ENCODE data around the gene SLCO2A1. TPM values are rescaled to one million over a fixed set of nuclear protein-coding genes. Genes with fewer than 3 reads are reported as not detected.

SLCO2A1 gene
- total RNA-seq, 4 donors from 2014 or later, result 3.3 to 18.9 (median 6.0) TPM

GRCh38 chr3:133887074-133887802 lies 142.5 kb downstream of the SLCO2A1 start:
- Histone ChIP-seq H3K4me3 (no peak overlapping the region), H3K4me1 (no peaks in the 10 kb centered on the region), H3K27me3 (no peaks in the 10 kb centered on the region), H3K27ac (no peak overlapping the region), H3K9me3 (no peaks in the 10 kb centered on the region), H3K36me3 (no peaks in the 10 kb centered on the region)
- WGBS, 2 donors, result 80 to 89% methylated on average over 3 of the region's 4 CpGs
- intact Hi-C loops (cut with DNase I), result no loop called here
- no peak for DNase-seq
- TF ChIP-seq POLR2A (IDR thresholded peaks at IDR 0.05), result no peak
- TF ChIP-seq, protein P1, sequence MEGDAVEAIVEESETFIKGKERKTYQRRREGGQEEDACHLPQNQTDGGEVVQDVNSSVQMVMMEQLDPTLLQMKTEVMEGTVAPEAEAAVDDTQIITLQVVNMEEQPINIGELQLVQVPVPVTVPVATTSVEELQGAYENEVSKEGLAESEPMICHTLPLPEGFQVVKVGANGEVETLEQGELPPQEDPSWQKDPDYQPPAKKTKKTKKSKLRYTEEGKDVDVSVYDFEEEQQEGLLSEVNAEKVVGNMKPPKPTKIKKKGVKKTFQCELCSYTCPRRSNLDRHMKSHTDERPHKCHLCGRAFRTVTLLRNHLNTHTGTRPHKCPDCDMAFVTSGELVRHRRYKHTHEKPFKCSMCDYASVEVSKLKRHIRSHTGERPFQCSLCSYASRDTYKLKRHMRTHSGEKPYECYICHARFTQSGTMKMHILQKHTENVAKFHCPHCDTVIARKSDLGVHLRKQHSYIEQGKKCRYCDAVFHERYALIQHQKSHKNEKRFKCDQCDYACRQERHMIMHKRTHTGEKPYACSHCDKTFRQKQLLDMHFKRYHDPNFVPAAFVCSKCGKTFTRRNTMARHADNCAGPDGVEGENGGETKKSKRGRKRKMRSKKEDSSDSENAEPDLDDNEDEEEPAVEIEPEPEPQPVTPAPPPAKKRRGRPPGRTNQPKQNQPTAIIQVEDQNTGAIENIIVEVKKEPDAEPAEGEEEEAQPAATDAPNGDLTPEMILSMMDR (IDR thresholded peaks at IDR 0.05), result no peak

DNA sequence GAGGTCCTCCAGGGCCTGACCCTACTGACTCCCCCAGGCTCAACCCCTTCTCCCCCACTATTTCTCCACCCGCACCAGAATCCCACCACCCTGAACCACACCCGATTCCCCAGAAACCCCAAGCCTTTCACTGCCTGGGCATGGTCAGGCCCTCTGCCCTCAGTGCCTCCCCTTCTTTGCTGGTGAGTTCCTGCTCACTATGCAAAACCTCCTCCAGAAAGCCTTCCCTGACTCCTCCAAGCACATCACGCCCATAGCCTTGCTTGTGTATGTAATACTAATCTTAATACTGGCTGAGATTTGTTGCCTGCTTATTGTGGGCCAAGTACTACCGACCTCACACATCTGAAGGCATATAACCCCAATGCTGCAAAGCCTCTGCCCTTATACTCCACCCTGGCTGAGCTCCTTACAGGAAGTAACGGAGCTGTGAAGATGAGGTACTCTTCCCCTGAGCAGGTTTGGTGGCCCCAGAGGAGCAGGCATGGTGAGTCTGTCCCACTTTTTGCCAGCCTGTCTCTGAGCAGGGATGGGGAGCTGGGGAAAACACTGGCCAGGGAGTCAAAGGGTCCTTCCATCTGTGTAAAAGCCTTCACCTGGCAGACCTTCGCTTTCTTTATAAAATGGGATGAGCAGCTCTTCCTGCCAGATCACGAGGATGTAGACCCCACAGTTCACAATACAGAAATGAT lies 143.5 kb downstream of the SLCO2A1 start:
- no peak overlapping the region for H3K4me3 ChIP-seq
- no peaks in the 10 kb centered on the region for H3K9me3 ChIP-seq
- DNase-seq, result no peak
- no peaks in the 10 kb centered on the region for H3K36me3 ChIP-seq
- intact Hi-C loops (cut with DNase I), result no loop called here
- 80 to 85% methylated on average over 6 to 7 of the region's 7 CpGs for WGBS, 2 donors
- TF ChIP-seq, protein P1 (IDR thresholded peaks at IDR 0.05), result no peak
- no peak for TF ChIP-seq POLR2A (IDR thresholded peaks at IDR 0.05)
- H3K4me1 ChIP-seq, result no peaks in the 10 kb centered on the region
- H3K27me3 ChIP-seq, result no peaks in the 10 kb centered on the region
- H3K27ac ChIP-seq, result no peak overlapping the region

DNA sequence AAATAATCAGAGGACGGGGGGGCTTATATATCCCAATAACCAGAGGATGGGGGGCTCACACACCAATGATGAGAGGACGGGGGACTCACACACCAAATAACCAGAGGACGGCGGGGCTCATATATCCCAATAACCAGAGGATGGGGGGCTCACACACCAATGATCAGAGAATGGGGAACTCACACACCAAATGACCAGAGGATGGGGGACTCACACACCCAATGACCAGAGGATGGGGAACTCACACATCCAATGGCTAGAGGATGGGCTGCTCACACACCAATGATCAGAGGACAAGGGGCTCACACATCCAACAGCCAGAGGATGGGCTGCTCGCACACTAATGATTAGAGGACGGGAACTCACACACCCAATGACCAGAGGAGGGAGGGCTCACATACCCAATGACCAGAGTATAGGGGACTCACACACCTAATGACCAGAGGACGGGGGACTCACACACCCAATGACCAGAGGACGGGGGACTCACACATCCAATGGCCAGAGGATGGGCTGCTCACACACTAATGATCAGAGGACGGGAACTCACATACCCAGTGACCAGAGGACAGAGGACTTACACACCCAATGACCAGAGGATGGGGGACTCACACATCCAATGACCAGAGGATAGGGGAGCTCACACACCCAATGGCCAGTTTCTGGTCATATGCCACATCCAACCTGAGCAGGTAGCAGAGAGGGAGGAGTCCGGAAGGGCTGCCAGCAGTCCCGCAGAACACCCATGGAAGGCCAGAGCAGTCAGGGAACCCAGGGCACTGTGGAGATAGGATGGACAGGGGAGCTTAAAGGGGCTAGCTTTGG lies 144.6 kb downstream of the SLCO2A1 start:
- Histone ChIP-seq H3K36me3 (no peaks in the 10 kb centered on the region), H3K4me1 (no peaks in the 10 kb centered on the region), H3K27ac (no peak overlapping the region), H3K9me3 (no peaks in the 10 kb centered on the region), H3K4me3 (no peak overlapping the region), H3K27me3 (no peaks in the 10 kb centered on the region)
- TF ChIP-seq POLR2A (IDR thresholded peaks at IDR 0.05), result no peak
- TF ChIP-seq, protein P1 (IDR thresholded peaks at IDR 0.05), result no peak
- intact Hi-C loops (cut with DNase I), result no loop called here
- 77 to 83% methylated on average over 8 to 10 of the region's 11 CpGs for WGBS, 2 donors
- DNase-seq, result no peak

DNA sequence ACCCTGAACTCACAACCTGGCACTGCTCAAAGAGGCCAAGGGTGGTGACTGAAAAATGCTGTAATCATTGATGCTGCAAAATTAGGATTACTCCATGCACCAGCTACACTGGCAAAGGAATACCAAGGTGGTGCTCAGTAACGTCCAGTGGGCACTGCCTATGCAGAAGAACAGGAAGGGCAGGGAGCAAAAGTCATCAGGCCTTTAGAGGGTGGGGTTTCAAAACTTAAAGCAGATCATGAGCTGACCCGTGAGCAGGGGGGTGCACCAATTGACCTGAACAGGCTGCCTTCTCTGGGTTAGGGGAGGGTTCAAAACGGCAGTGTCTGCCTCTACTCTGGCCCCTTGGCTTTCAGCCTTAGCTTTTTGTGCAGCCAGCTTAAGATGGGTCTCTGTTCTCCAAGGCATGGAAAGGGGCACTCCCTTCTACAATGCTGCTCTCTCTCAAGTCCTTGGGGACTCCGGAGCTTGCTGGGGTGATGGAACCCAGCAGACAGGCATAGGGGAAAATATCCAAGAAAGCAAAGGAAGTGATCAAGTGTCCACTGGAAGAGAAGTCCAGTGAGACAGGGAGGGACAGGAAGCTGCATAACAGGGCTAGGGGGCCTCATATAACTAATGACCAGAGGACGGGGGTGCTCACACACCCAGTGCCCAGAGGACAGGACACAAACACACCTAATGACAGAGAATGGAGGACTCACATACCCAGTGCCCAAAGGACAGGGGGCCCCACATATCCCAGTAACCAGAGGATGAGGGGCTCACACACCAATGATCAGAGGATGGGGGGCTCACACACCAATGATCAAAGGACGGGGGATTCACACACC lies 145.5 kb downstream of the SLCO2A1 start:
- H3K4me3 ChIP-seq, result no peak overlapping the region
- DNase-seq, result no peak
- H3K4me1 ChIP-seq, result no peaks in the 10 kb centered on the region
- H3K36me3 ChIP-seq, result no peaks in the 10 kb centered on the region
- H3K27me3 ChIP-seq, result no peaks in the 10 kb centered on the region
- TF ChIP-seq POLR2A (IDR thresholded peaks at IDR 0.05), result no peak
- TF ChIP-seq, protein P1 (IDR thresholded peaks at IDR 0.05), result no peak
- no peaks in the 10 kb centered on the region for H3K9me3 ChIP-seq
- intact Hi-C loops (cut with DNase I), result no loop called here
- 71 to 74% methylated on average over 4 of the region's 6 CpGs for WGBS, 2 donors
- H3K27ac ChIP-seq, result no peak overlapping the region
